Heart right ventricle (tissue), 16 donors: ENCODE measurements around the gene CALML6. TPM values are rescaled to one million over a fixed set of nuclear protein-coding genes. Genes with fewer than 3 reads are reported as not detected.
A peak's percentile ranks its signal among the peaks of the same experiment; 100 is the strongest.

Experiments used
- ATAC-seq, 8 donors: fragments of 200-7000 bp; cut with Tn5 transposase; one replicate each; pipeline ENCODE4 v1.9.1; 2020; ENCODE audit warnings: mild to moderate bottlenecking in 8 of 8, moderate library complexity in 8 of 8, moderate number of reproducible peaks in 1 of 8
- DNase-seq, 2 donors: peaks; one replicate each; pipeline ENCODE4 v3.0.0-alpha.2; 2020
- H3K27ac ChIP-seq, 10 donors: fragments of 200-600 bp; sonication (generic) in 2 of 10; one replicate each; pipeline versions ENCODE4 v1.5.0 to v1.8.0; 2020 to 2022; ENCODE audit warnings: mild to moderate bottlenecking in 3 of 10
- H3K27me3 ChIP-seq, 7 donors: fragments of 200-600 bp; one replicate each; pipeline ENCODE4 v1.8.0; 2021 to 2022; ENCODE audit warnings: mild to moderate bottlenecking in 2 of 7
- H3K36me3 ChIP-seq, 9 donors: fragments of 200-600 bp; sonication (generic) in 1 of 9; one replicate each; pipeline versions ENCODE4 v1.5.0 to v1.8.0; 2020 to 2022; ENCODE audit warnings: mild to moderate bottlenecking in 2 of 9
- H3K4me1 ChIP-seq, 9 donors: fragments of 200-600 bp; sonication (generic) in 1 of 9; one replicate each; pipeline versions ENCODE4 v1.5.0 to v1.8.0; 2020 to 2022; ENCODE audit warnings: mild to moderate bottlenecking in 4 of 9
- H3K4me3 ChIP-seq, 10 donors: fragments of 200-600 bp; sonication (generic) in 2 of 10; one replicate each; pipeline versions ENCODE4 v1.5.0 to v1.8.0; 2020 to 2022; ENCODE audit warnings: mild to moderate bottlenecking in 7 of 10, moderate library complexity in 2 of 10
- H3K9me3 ChIP-seq, 11 donors: fragments of 200-600 bp in 10 of 11; sonication (generic) in 2 of 11; one replicate each; pipeline versions ENCODE4 v1.5.0 to v1.8.0; 2013 to 2022; ENCODE audit warnings: mild to moderate bottlenecking in 2 of 11, control low read depth in 1 of 11, moderate library complexity in 1 of 11
- CTCF ChIP-seq, 9 donors: fragments of 200-600 bp; sonication (generic) in 2 of 9; IDR thresholded peaks; one replicate each; pipeline versions ENCODE4 v1.5.0 to v1.8.0; 2021 to 2022; ENCODE audit warnings: antibody characterized with exemption in 9 of 9, mild to moderate bottlenecking in 5 of 9, moderate library complexity in 1 of 9
- WGBS, 2 donors: extraction: QIAGEN DNeasy Blood & Tissue Kit; methylation state at CpG; one replicate each; pipeline ENCODE4 v1.1.7; 2013; ENCODE audit warnings: inconsistent platforms in 1 of 2; 5-methylcytosine and 5-hydroxymethylcytosine counted together
- intact Hi-C, 10 donors: fragments of 100-400 bp; cut with DNase I; formaldehyde crosslinking; loops; one replicate each; pipeline versions ENCODE4 v1.11.1 to v1.14.2; 2022
- polyA plus RNA-seq, 2 donors: library from polyadenylated mRNA; stranded (reverse); fragments of 200-250 nt; gene quantifications; one replicate each; pipeline ENCODE4 v1.2.3, GENCODE V29; 2013
- total RNA-seq, 10 donors: library from RNA; stranded (reverse); fragmentation: NEBNext Ultra II Directional in 3 of 10; extraction: Animal tissue kit (Norgen Biotek cat#: 25700) in 3 of 10; gene quantifications; one replicate each; pipeline versions ENCODE4 v1.2.1 to v1.2.4, GENCODE V29; 2021 to 2023
- donor health status: Arrhythmogenic right ventricular cardiomyopathy.
- donor health status: ischemic (EF 13 %, LVEDD 7.1; RV severe dilation, severe dysfunction).
- donor health status: healthy with polysubstance abuse.
- donor health status: DM: no; HTN: yes; CAD: no.
- donor health status: DM: no; HTN: no; CAD: no.
- donor health status: ischemic (EF 25% LVEDD 6.9; RV normal size, moderate dysfunction).
- donor health status: ischemic (EF 25% LVEDD 5.7; RV mildly dilated, moderate dysfunction).
- donor health status: healthy.
- donor health status: DM: yes; HTN: yes; CAD: no.
- donor health status: Ischemic cardiomyopathy.
- donor health status: ischemic (EF 35%, LVEDD 5.7; RV mildly dilated, moderate dysfunction).
- donor health status: nonischemic (EF 11% LVEDD 7.7; RV severe dilation, severe dysfunction).
- donor health status: DM: yes; HTN: yes; CAD: no.
- donor health status: PGD.
- donor health status: ischemic (EF 29% LVEDD 5.4; RV normal size, mild dysfunction).
- donor health status: nonischemic (EF 23%, LVEDD 6.1; RV moderate dilation, normal function).

Gene CALML6
- total and polyA plus RNA-seq, 12 donors = 0.09 to 0.88 (median 0.20) TPM; not detected in 8

- no peaks in the 10 kb centered on the region for H3K27me3 ChIP-seq
- no peak for ATAC-seq
- no peaks in the 10 kb centered on the region for H3K36me3 ChIP-seq
- H3K9me3 ChIP-seq = no peaks in the 10 kb centered on the region
- no peak for TF ChIP-seq CTCF (IDR thresholded peaks at IDR 0.05)
- WGBS, 2 donors = 94 to 96% methylated on average over 23 of the region's 23 CpGs
- no peak overlapping the region for H3K27ac ChIP-seq
- H3K4me3 ChIP-seq = no peak overlapping the region
- no peak for DNase-seq
- intact Hi-C loops = no loop called here
- peaks cover 10 to 19% (median 13%) of the 10 kb centered on the region in 9 donors for H3K4me1 ChIP-seq
Observed at GRCh38 chr1:1915911-1916840, 1.1 kb downstream of the CALML6 start.

- no peaks in the 10 kb centered on the region for H3K9me3 ChIP-seq
- intact Hi-C loops = no loop called here
- 88 to 90% methylated on average over 19 of the region's 19 CpGs for WGBS, 2 donors
- no peaks in the 10 kb centered on the region for H3K27me3 ChIP-seq
- TF ChIP-seq CTCF (IDR thresholded peaks at IDR 0.05) = no peak
- H3K4me3 ChIP-seq = no peak overlapping the region
- ATAC-seq (no peak), DNase-seq (no peak)
- H3K27ac ChIP-seq = no peak overlapping the region
- H3K36me3 ChIP-seq = no peaks in the 10 kb centered on the region
- H3K4me1 ChIP-seq = peaks cover 10 to 19% (median 13%) of the 10 kb centered on the region in 9 donors
Observed at GRCh38 chr1:1916851-1917251, 1.8 kb downstream of the CALML6 start.

- H3K4me1 ChIP-seq = peaks cover 10 to 19% (median 13%) of the 10 kb centered on the region in 9 donors
- no peaks in the 10 kb centered on the region for H3K36me3 ChIP-seq
- no peaks in the 10 kb centered on the region for H3K27me3 ChIP-seq
- H3K27ac ChIP-seq = no peak overlapping the region
- ATAC-seq = no peak
- no peak for TF ChIP-seq CTCF (IDR thresholded peaks at IDR 0.05)
- intact Hi-C loops = no loop called here
- H3K4me3 ChIP-seq = no peak overlapping the region
- DNase-seq = no peak
- 93 to 96% methylated on average over 14 of the region's 14 CpGs for WGBS, 2 donors
- no peaks in the 10 kb centered on the region for H3K9me3 ChIP-seq
Observed at GRCh38 chr1:1917304-1917976, 2.4 kb downstream of the CALML6 start.

GRCh38 chr1:1917995-1918900 lies 3.2 kb downstream of the CALML6 start:
- ATAC-seq = peak in 1 of 8 donors; percentile 0
- H3K4me3 ChIP-seq = peak overlapping the region; percentile 31 to 73 (median 56)
- 43 to 53% methylated on average over 38 to 46 of the region's 46 CpGs for WGBS, 2 donors

More at GRCh38 chr1:1917995-1918900, 3.2 kb downstream of the CALML6 start:
- Histone ChIP-seq H3K9me3 (no peaks in the 10 kb centered on the region), H3K4me1 (peaks cover 10 to 19% (median 13%) of the 10 kb centered on the region in 9 donors), H3K27me3 (no peaks in the 10 kb centered on the region), H3K36me3 (no peaks in the 10 kb centered on the region), H3K27ac (peak overlapping the region in 3 of 10 donors; percentile 2 to 65 (median 3))
- intact Hi-C loops = no loop called here
- TF ChIP-seq CTCF (IDR thresholded peaks at IDR 0.05) = no peak
- no peak for DNase-seq
